ENCODE measurements around the gene ITPKB. TPM values are rescaled to one million over a fixed set of nuclear protein-coding genes. Genes with fewer than 3 reads are reported as not detected.

Gene ITPKB
- total and polyA plus RNA-seq, 7 donors = 1.4 to 80.9 (median 52.4) TPM

GRCh38 chr1:226627050-226627755 is 111.9 kb downstream of the ITPKB start:
- DNase-seq = peak; percentile 47
- 43 to 83% methylated on average over 6 of the region's 6 CpGs for WGBS, 2 donors
- H3K27ac ChIP-seq = peak overlapping the region; percentile 44 to 85 (median 62)
- intact Hi-C loops (cut with DNase I) = loop anchor here (2.0 kb wide), 1 partner anchor 202 kb away; no protein-coding TSS in a partner anchor
- no peak overlapping the region for H3K4me3 ChIP-seq
- no peaks in the 10 kb centered on the region for H3K27me3 ChIP-seq
- no peak for TF ChIP-seq POLR2A (IDR thresholded peaks at IDR 0.05)
- TF ChIP-seq CTCF (IDR thresholded peaks at IDR 0.05) = no peak
- TF ChIP-seq POLR2AphosphoS5 (IDR thresholded peaks at IDR 0.05) = no peak
- TF ChIP-seq EP300 (IDR thresholded peaks at IDR 0.05) = no peak
- H3K9me3 ChIP-seq = peaks cover 0 to 2% (median 1%) of the 10 kb centered on the region in 4 donors
- peaks cover 0 to 48% (median 33%) of the 10 kb centered on the region in 4 donors for H3K4me1 ChIP-seq
- H3K36me3 ChIP-seq = peaks cover 0 to 8% (median 3%) of the 10 kb centered on the region in 4 donors

- intact Hi-C loops (cut with DNase I) = loop anchor here (2.0 kb wide), 1 partner anchor 202 kb away; no protein-coding TSS in a partner anchor
- Histone ChIP-seq H3K4me1 (peaks cover 0 to 42% (median 26%) of the 10 kb centered on the region in 4 donors), H3K36me3 (peaks cover 0 to 8% (median 3%) of the 10 kb centered on the region in 4 donors), H3K27me3 (no peaks in the 10 kb centered on the region), H3K4me3 (no peak overlapping the region), H3K27ac (peak overlapping the region; percentile 44 to 85 (median 62)), H3K9me3 (peaks cover 0 to 5% (median 2%) of the 10 kb centered on the region in 4 donors)
- 14 to 74% methylated on average over 11 of the region's 11 CpGs for WGBS, 2 donors
- peak in 1 of 4 donors; percentile 1 for TF ChIP-seq EP300 (IDR thresholded peaks at IDR 0.05)
- TF ChIP-seq CTCF (IDR thresholded peaks at IDR 0.05) = peak; percentile 87 to 98 (median 89)
- peak in 3 of 4 donors; percentile 37 to 57 (median 44) for TF ChIP-seq POLR2AphosphoS5 (IDR thresholded peaks at IDR 0.05)
- no peak for TF ChIP-seq POLR2A (IDR thresholded peaks at IDR 0.05)
- DNase-seq = peak; percentile 94
These were observed 112.5 kb downstream of the ITPKB start for GRCh38 chr1:226626577-226626956.

GRCh38 chr1:226625832-226626576 is 113.1 kb downstream of the ITPKB start:
- DNase-seq = peak; percentile 63
- Histone ChIP-seq H3K4me3 (no peak overlapping the region), H3K27me3 (no peaks in the 10 kb centered on the region), H3K27ac (peak overlapping the region in 3 of 4 donors; percentile 44 to 85 (median 65)), H3K9me3 (peaks cover 0 to 5% (median 2%) of the 10 kb centered on the region in 4 donors), H3K4me1 (peaks cover 0 to 36% (median 22%) of the 10 kb centered on the region in 4 donors), H3K36me3 (peaks cover 0 to 8% (median 3%) of the 10 kb centered on the region in 4 donors)
- intact Hi-C loops (cut with DNase I) = loop anchor here (2.0 kb wide), 1 partner anchor 203 kb away; no protein-coding TSS in a partner anchor
- WGBS, 2 donors = 79 to 92% methylated on average over 10 of the region's 10 CpGs
- TF ChIP-seq CTCF (IDR thresholded peaks at IDR 0.05) (no peak), EP300 (IDR thresholded peaks at IDR 0.05) (no peak), POLR2A (IDR thresholded peaks at IDR 0.05) (no peak), POLR2AphosphoS5 (IDR thresholded peaks at IDR 0.05) (no peak)

GRCh38 chr1:226625326-226625725 is 113.8 kb downstream of the ITPKB start:
- peak; percentile 61 for DNase-seq
- Histone ChIP-seq H3K27ac (no peak overlapping the region), H3K4me1 (peaks cover 0 to 32% (median 20%) of the 10 kb centered on the region in 4 donors), H3K36me3 (peaks cover 0 to 8% (median 2%) of the 10 kb centered on the region in 4 donors), H3K4me3 (no peak overlapping the region), H3K27me3 (no peaks in the 10 kb centered on the region), H3K9me3 (peaks cover 0 to 5% (median 2%) of the 10 kb centered on the region in 4 donors)
- intact Hi-C loops (cut with DNase I) = no loop called here
- 92 to 94% methylated on average over 6 of the region's 6 CpGs for WGBS, 2 donors
- no peak for TF ChIP-seq POLR2A (IDR thresholded peaks at IDR 0.05)
- no peak for TF ChIP-seq EP300 (IDR thresholded peaks at IDR 0.05)
- TF ChIP-seq POLR2AphosphoS5 (IDR thresholded peaks at IDR 0.05) = no peak
- TF ChIP-seq CTCF (IDR thresholded peaks at IDR 0.05) = no peak
